OCI-LY7 (cell line): Measurements from ENCODE around the gene ECEL1. TPM values are rescaled to one million over a fixed set of nuclear protein-coding genes. Genes with fewer than 3 reads are reported as not detected.

Source experiments
- BruUV-seq: library from RNA; stranded (reverse); fragments of 400-500 nt; replicated peaks from 2 replicates; lab custom pipeline; 2021; lab: Mats Ljungman, UMichigan
- CTCF ChIA-PET: fragments of 300-600 bp; sonication (Branson Sonifier 250); formaldehyde crosslinking; loops from one replicate; lab custom pipeline; 2022; ENCODE audit warnings: antibody characterized with exemption; ENCODE audit not compliant: unreplicated experiment; lab: Charles Lee
- POLR2A ChIA-PET: fragments of 300-600 bp; sonication (Branson Sonifier 250); formaldehyde crosslinking; loops from one replicate; lab custom pipeline; 2022; ENCODE audit warnings: antibody characterized with exemption; lab: Charles Lee
- DNase-seq: peaks from one replicate; pipeline ENCODE4 v3.0.0-alpha.2; 2015; ENCODE audit warnings: low spot score
- H2AFZ ChIP-seq: fragments of 200-600 bp; sonication (generic), shearing (Covaris generic); 2 replicates; pipeline ENCODE4 v1.6.1; 2014; ENCODE audit warnings: mild to moderate bottlenecking, antibody characterized with exemption, low read length, moderate library complexity
- H3K27ac ChIP-seq: fragments of 200-600 bp; sonication (generic); 2 replicates; pipeline ENCODE4 v1.5.1; 2014; ENCODE audit warnings: mixed run types, low read depth, mild to moderate bottlenecking, moderate library complexity, low read length, inconsistent platforms; ENCODE audit not compliant: poor library complexity, severe bottlenecking
- H3K36me3 ChIP-seq: fragments of 200-600 bp; sonication (generic); 2 replicates; pipeline ENCODE4 v1.6.1; 2014; ENCODE audit warnings: mild to moderate bottlenecking, antibody characterized with exemption, low read length, moderate library complexity, mixed read lengths; ENCODE audit not compliant: insufficient read depth
- H3K4me1 ChIP-seq: fragments of 200-600 bp; sonication (generic); 2 replicates; pipeline ENCODE4 v1.5.1; 2014; ENCODE audit warnings: mild to moderate bottlenecking, low read length; ENCODE audit not compliant: insufficient read depth, poor library complexity, severe bottlenecking
- H3K4me2 ChIP-seq: fragments of 200-600 bp; sonication (generic); 2 replicates; pipeline ENCODE4 v1.6.1; 2014; ENCODE audit warnings: mild to moderate bottlenecking, low read length
- H3K4me3 ChIP-seq: fragments of 200-600 bp; sonication (generic); 2 replicates; pipeline ENCODE4 v1.5.1; 2014; ENCODE audit warnings: mild to moderate bottlenecking, low read depth, low read length; ENCODE audit not compliant: poor library complexity, severe bottlenecking
- H3K79me2 ChIP-seq: fragments of 200-600 bp; sonication (generic); 2 replicates; pipeline ENCODE4 v1.6.1; 2016; ENCODE audit warnings: low read depth, mild to moderate bottlenecking, low read length, moderate library complexity, mixed read lengths; ENCODE audit not compliant: insufficient read depth
- H3K9me2 ChIP-seq: fragments of 200-600 bp; sonication (generic); 2 replicates; pipeline ENCODE4 v1.6.1; 2016; ENCODE audit warnings: mild to moderate bottlenecking, low read length, mixed read lengths; ENCODE audit not compliant: insufficient read depth
- H3K9me3 ChIP-seq: fragments of 200-600 bp; sonication (generic); 2 replicates; pipeline ENCODE4 v1.6.1; 2014; ENCODE audit warnings: mild to moderate bottlenecking, mixed run types, low read length, mixed read lengths
- H4K20me1 ChIP-seq: fragments of 200-600 bp; sonication (generic); 2 replicates; pipeline ENCODE4 v1.6.1; 2014; ENCODE audit warnings: mild to moderate bottlenecking, antibody characterized with exemption, low read length, moderate library complexity, mixed read lengths; ENCODE audit not compliant: insufficient read depth
- CTCF ChIP-seq: fragments of 200-600 bp; sonication (generic); conservative IDR thresholded peaks from 2 replicates; pipeline ENCODE4 v1.5.1; 2014; ENCODE audit warnings: mild to moderate bottlenecking, antibody characterized with exemption, low read length, moderate library complexity, mixed read lengths
- EZH2phosphoT487 ChIP-seq: fragments of 200-600 bp; sonication (generic); IDR thresholded peaks from 2 replicates; pipeline ENCODE4 v1.6.1; 2018; ENCODE audit warnings: low read depth, borderline replicate concordance, mild to moderate bottlenecking, mixed run types, antibody characterized with exemption, low read length, moderate library complexity, mixed read lengths
- intact Hi-C: fragments of 100-400 bp; cut with micrococcal nuclease; formaldehyde crosslinking; loops from one replicate; pipeline ENCODE4 v1.10.0; 2022; ENCODE audit not compliant: unreplicated experiment
- total RNA-seq, 2 experiments: library from RNA; depleted of rRNA in 1 of 2; stranded (reverse); fragments of >200 nt in 1 of 2; shearing (Covaris generic) in 1 of 2; gene quantifications; 2 replicates each; pipeline ENCODE4 v1.2.3, GENCODE V29; 2014 to 2022

ECEL1 gene
- total RNA-seq, 2 experiments from 2014 or later, result not detected

GRCh38 chr2:232535761-232536530 lies 48.3 kb upstream of the ECEL1 start:
- intact Hi-C loops, result no loop called here
- no peak overlapping the region for H3K27ac ChIP-seq
- H3K9me2 ChIP-seq, result no peaks in the 10 kb centered on the region
- no peak for DNase-seq
- H4K20me1 ChIP-seq, result no peaks in the 10 kb centered on the region
- POLR2A ChIA-PET, result no interaction called here
- H3K4me3 ChIP-seq, result no peak overlapping the region
- H3K36me3 ChIP-seq, result no peaks in the 10 kb centered on the region; the same call in 1 of the 2 replicates
- H3K79me2 ChIP-seq, result no peaks in the 10 kb centered on the region
- TF ChIP-seq EZH2phosphoT487 (no peak), CTCF (no peak)
- H3K9me3 ChIP-seq, result 0 out of 2 replicates have a peak, but pooled peaks cover 6% of the 10 kb centered on the region
- no TSS peak for BruUV-seq
- H3K4me2 ChIP-seq, result no peak overlapping the region
- peaks cover 29% of the 10 kb centered on the region for H3K4me1 ChIP-seq
- CTCF ChIA-PET, result no interaction called here
- no peak overlapping the region for H2AFZ ChIP-seq

GRCh38 chr2:232534940-232535651 lies 47.5 kb upstream of the ECEL1 start:
- intact Hi-C loops, result no loop called here
- DNase-seq, result no peak
- H3K9me3 ChIP-seq, result 0 out of 2 replicates have a peak, but pooled peaks cover 6% of the 10 kb centered on the region
- no peak overlapping the region for H3K4me2 ChIP-seq
- no peak overlapping the region for H2AFZ ChIP-seq
- no peaks in the 10 kb centered on the region for H3K79me2 ChIP-seq
- POLR2A ChIA-PET, result no interaction called here
- BruUV-seq, result no TSS peak
- CTCF ChIA-PET, result no interaction called here
- no peaks in the 10 kb centered on the region for H4K20me1 ChIP-seq
- H3K27ac ChIP-seq, result no peak overlapping the region
- no peak for TF ChIP-seq CTCF
- no peak for TF ChIP-seq EZH2phosphoT487
- H3K36me3 ChIP-seq, result no peaks in the 10 kb centered on the region; the same call in 1 of the 2 replicates
- H3K9me2 ChIP-seq, result no peaks in the 10 kb centered on the region
- peaks cover 33% of the 10 kb centered on the region for H3K4me1 ChIP-seq
- H3K4me3 ChIP-seq, result no peak overlapping the region
